HUES6 (cell line): ENCODE results near the gene FTCD.
A peak's percentile ranks its signal among the peaks of the same experiment; 100 is the strongest.

ENCODE experiments used
- H3K27ac ChIP-seq: 2 replicates; pipeline ENCODE4 v1.7.0; 2013; ENCODE audit warnings: low read depth, mild to moderate bottlenecking, low read length, inconsistent platforms
- H3K27me3 ChIP-seq: 2 replicates; pipeline ENCODE4 v1.6.1; 2013; ENCODE audit warnings: low read length; ENCODE audit not compliant: control insufficient read depth, insufficient read depth
- H3K36me3 ChIP-seq: 2 replicates; pipeline ENCODE4 v1.6.1; 2013; ENCODE audit warnings: low read length; ENCODE audit not compliant: control insufficient read depth, insufficient read depth
- H3K4me1 ChIP-seq: 2 replicates; pipeline ENCODE4 v1.6.1; 2013; ENCODE audit warnings: low read length; ENCODE audit not compliant: control insufficient read depth, insufficient read depth
- H3K4me3 ChIP-seq: 2 replicates; pipeline ENCODE4 v1.5.1; 2013; ENCODE audit warnings: low read depth, low read length
- H3K9ac ChIP-seq: one replicate; pipeline ENCODE4 v1.6.1; 2013; ENCODE audit warnings: mild to moderate bottlenecking, low read length
- H3K9me3 ChIP-seq: 2 replicates; pipeline ENCODE4 v1.6.1; 2013; ENCODE audit warnings: low read depth, low read length; ENCODE audit not compliant: control insufficient read depth, insufficient read depth

Gene FTCD

DNA sequence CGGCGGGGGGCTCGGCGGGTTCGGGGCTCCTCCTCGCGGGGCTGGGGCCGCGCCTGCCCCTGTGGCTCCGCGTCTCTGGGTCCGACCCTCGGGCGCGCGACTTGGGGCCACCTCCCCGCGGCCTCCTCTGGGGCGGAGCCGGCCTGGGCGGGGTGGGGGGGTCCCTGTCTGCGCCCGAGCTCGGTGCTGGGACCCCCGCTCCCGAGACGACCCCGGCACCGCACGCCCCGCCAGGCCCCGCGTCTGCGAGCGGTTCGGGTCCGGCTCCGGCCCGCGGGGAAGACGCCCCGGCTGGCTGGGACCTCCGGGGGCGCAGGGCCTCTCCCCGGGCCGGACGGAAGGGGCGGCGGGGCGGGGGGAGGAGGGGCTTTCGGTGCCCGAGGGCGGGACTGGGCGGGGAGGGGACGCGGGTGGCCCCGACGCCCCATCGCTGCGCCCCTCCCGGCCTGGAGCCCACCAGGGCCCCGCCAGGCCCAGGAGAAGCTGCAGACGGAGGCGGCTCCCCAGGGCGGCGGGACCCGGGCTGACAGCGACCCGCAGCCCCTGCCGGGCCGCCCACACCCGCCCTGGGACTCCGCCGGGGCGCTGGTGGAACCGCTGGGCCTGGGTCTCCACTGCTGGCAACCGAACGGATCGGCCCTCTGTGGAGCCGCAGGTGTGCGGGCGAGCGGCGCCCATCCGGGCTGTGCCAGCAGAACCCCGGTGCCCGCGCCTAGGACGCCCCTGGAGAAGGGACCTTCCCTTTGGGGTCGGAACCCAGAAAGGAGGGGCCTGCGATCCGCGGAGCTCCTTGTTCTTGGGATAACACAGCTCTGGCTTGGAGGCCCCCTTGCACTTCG lies 56.9 kb downstream of the FTCD start:
- Histone ChIP-seq H3K9me3 (peaks cover 41% of the 10 kb centered on the region), H3K4me3 (peak overlapping the region; percentile 78), H3K36me3 (peaks cover 13% of the 10 kb centered on the region; the same call in 1 of the 2 replicates), H3K27ac (no peak overlapping the region), H3K4me1 (no peaks in the 10 kb centered on the region), H3K9ac (peak overlapping the region; percentile 67), H3K27me3 (no peaks in the 10 kb centered on the region)

DNA sequence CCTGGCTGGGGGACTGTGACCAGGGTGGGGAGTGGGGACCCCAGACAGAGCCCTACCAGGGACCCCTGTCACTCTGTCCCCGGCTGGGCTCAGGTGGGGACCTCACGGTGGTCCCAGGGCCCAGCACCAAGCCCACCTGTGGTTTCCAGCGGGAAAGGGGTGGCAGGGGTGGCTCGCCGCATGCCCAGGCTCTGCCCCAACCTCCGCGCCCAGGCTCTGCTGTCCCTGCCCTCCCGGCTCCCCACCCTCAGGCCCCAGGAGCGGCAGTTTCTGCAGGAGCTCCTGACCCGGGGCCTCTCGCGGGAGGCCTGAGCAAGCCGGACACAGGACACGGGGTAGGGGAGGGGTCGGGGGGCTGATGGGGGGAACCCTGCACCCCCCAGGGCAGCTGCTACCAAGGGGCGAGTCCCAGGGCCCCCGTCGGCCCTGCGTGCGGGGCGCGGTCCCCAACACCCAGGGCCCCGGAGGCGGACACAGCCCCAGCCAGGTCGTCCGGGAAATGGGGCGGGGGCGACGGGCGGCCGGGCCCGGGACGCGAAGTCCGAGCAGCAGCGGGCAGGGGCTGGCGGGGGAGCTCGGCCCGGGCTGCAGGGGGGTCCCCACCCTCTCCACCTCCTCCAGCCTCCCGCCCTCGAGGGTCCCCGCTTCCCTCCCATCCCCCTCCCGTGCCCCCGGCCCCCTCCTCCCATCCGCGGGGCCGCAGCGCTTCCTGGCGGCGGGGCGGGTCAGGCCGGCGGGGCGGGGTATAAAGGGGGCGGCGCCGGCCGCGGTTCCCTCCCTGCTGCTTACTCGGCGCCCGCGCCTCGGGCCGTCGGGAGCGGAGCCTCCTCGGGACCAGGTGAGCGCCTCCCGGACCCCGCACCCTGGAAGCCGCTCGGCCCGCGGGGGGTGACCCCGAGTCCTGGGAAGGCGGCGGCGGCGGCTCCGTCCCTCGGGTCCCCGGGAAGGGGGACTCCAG lies 57.8 kb downstream of the FTCD start, which contains the start of gene COL6A2:
COL6A2 (plus strand) TSS at position 777 of the 958 bp plus-strand sequence.
- Histone ChIP-seq H3K27me3 (no peaks in the 10 kb centered on the region), H3K36me3 (peaks cover 13% of the 10 kb centered on the region; the same call in 1 of the 2 replicates), H3K4me3 (peak within 1 kb of the TSS; percentile 78), H3K27ac (no peak within 1 kb of the TSS), H3K9ac (peak within 1 kb of the TSS; percentile 67), H3K9me3 (peaks cover 41% of the 10 kb centered on the region), H3K4me1 (no peaks in the 10 kb centered on the region)

GRCh38 chr21:46096596-46097335 lies 58.6 kb downstream of the FTCD start:
- no peaks in the 10 kb centered on the region for H3K27me3 ChIP-seq
- peak overlapping the region; percentile 78 for H3K4me3 ChIP-seq
- no peak overlapping the region for H3K9ac ChIP-seq
- H3K4me1 ChIP-seq: no peaks in the 10 kb centered on the region
- peaks cover 13% of the 10 kb centered on the region; the same call in 1 of the 2 replicates for H3K36me3 ChIP-seq
- no peak overlapping the region for H3K27ac ChIP-seq
- H3K9me3 ChIP-seq: peaks cover 39% of the 10 kb centered on the region

DNA sequence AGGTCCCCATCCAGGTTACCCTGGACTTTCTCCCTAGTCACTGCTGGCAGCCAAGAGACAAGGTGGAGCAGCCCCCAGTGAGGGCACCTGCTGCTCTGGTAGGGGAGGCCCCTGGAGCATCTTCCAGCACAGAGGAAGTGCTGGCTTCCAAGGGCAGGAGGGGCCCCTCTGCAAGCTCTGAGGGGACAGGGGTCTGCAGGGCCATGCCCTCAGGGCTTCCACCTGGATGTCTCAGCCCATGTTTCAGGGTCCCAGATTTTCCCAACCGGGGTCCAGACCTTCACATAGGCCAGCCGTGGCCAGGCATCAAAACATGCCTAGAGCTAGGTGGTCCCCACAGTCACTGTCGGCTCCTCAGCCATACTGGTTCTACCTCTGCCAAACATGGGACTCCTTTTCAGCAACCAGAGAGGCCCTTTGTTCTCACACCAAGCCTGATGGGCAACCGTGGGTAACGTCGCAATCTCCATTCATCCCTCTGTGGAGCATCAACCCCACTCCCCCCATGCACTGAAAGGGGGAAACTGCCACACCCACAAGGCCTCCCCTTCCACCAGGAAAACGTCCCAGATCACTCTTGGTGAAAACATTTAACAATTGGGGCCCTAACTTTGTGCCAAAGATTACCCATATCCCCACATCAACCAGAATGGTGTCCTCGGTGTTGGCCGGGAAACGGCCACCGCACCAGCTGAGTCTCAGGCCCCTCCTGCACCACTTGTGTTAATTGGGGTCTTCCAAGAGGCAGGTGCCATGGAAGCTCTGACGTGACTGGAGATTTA lies 59.4 kb downstream of the FTCD start:
- Histone ChIP-seq H3K27ac (no peak overlapping the region), H3K9me3 (peaks cover 36% of the 10 kb centered on the region), H3K36me3 (peaks cover 8% of the 10 kb centered on the region; the same call in 1 of the 2 replicates), H3K9ac (no peak overlapping the region), H3K27me3 (no peaks in the 10 kb centered on the region), H3K4me3 (no peak overlapping the region), H3K4me1 (no peaks in the 10 kb centered on the region)

- Histone ChIP-seq H3K27me3 (no peaks in the 10 kb centered on the region), H3K9ac (no peak overlapping the region), H3K9me3 (peaks cover 34% of the 10 kb centered on the region), H3K4me3 (no peak overlapping the region), H3K27ac (no peak overlapping the region), H3K36me3 (no peaks in the 10 kb centered on the region), H3K4me1 (no peaks in the 10 kb centered on the region)
These were observed 60.2 kb downstream of the FTCD start for GRCh38 chr21:46095083-46095719.

- no peak overlapping the region for H3K27ac ChIP-seq
- H3K27me3 ChIP-seq: no peaks in the 10 kb centered on the region
- peaks cover 40% of the 10 kb centered on the region for H3K9me3 ChIP-seq
- H3K4me3 ChIP-seq: no peak overlapping the region
- H3K9ac ChIP-seq: no peak overlapping the region
- no peaks in the 10 kb centered on the region for H3K36me3 ChIP-seq
- H3K4me1 ChIP-seq: no peaks in the 10 kb centered on the region
These were observed 60.8 kb downstream of the FTCD start for GRCh38 chr21:46094401-46095082.

- no peak overlapping the region for H3K27ac ChIP-seq
- no peaks in the 10 kb centered on the region for H3K36me3 ChIP-seq
- no peak overlapping the region for H3K9ac ChIP-seq
- no peak overlapping the region for H3K4me3 ChIP-seq
- no peaks in the 10 kb centered on the region for H3K4me1 ChIP-seq
- peaks cover 40% of the 10 kb centered on the region for H3K9me3 ChIP-seq
- H3K27me3 ChIP-seq: no peaks in the 10 kb centered on the region
These were observed 61.5 kb downstream of the FTCD start for GRCh38 chr21:46093668-46094400.

DNA sequence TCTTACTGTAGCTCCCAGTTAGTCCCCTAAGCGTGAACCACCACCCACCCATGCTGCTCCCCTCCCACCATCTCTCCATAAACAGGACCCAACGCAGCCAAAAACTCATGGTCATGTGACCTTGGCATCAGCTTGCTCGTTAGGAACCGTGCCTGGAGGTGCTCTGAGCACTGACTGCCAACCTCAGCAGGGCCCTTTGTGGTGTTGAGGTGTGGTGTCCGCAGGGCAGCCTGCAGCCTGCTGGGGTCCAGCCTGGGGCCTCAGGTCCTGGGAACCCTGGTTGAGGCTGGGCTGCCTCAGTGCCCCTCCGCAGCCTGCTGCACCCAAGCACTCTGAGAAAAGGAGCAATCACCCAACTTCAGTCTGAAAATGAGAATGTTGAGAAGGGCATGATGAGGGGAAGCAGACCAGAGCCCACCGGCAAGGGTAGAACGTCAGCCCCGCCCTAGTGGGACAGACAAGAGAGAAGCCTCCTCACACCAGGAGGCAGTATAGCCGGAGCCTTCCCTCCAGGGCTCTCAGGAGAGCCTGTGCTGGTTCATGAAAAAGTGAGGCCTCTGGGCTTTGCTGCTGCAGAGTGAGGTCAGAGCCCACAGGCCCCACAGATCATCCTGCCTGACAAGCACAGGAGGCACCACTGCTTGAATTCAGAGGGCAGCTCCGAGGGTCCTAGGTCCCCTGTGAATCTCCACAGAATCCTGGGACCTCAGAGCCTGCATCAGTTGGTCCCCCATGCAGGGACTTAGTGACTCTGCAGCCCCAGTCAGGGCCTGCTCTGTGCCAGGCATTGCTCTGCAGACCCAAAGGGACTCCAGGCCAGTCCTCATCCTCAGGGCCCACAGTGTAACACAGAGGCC lies 62.3 kb downstream of the FTCD start:
- Histone ChIP-seq H3K4me3 (no peak overlapping the region), H3K9me3 (peaks cover 48% of the 10 kb centered on the region), H3K9ac (no peak overlapping the region), H3K36me3 (no peaks in the 10 kb centered on the region), H3K27me3 (no peaks in the 10 kb centered on the region), H3K27ac (no peak overlapping the region), H3K4me1 (no peaks in the 10 kb centered on the region)
